H9 (cell line): ENCODE results near the gene SLC14A1. TPM values are rescaled to one million over a fixed set of nuclear protein-coding genes. Genes with fewer than 3 reads are reported as not detected.

ENCODE experiments used
- DNase-seq: peaks from one replicate; pipeline ENCODE4 v3.0.0-alpha.2; 2017
- H2AFZ ChIP-seq: one replicate; pipeline ENCODE4 v1.6.1; 2013; ENCODE audit warnings: mild to moderate bottlenecking, low read length, control low read depth, moderate library complexity
- H2AK5ac ChIP-seq: 2 replicates; pipeline ENCODE4 v1.6.1; 2013; ENCODE audit warnings: low read length, control low read depth, mixed read lengths; ENCODE audit not compliant: insufficient read length
- H2BK120ac ChIP-seq: one replicate; pipeline ENCODE4 v1.6.1; 2013; ENCODE audit warnings: low read depth, mild to moderate bottlenecking, low read length, control low read depth, inconsistent platforms; ENCODE audit not compliant: poor library complexity, severe bottlenecking
- H2BK12ac ChIP-seq: 2 replicates; pipeline ENCODE4 v1.6.1; 2013; ENCODE audit warnings: low read length, control low read depth, mixed read lengths, low read depth; ENCODE audit not compliant: insufficient read length
- H2BK15ac ChIP-seq: 2 replicates; pipeline ENCODE4 v1.6.1; 2013; ENCODE audit warnings: low read depth, low read length, control low read depth
- H2BK20ac ChIP-seq: one replicate; pipeline ENCODE4 v1.6.1; 2013; ENCODE audit warnings: low read depth, mild to moderate bottlenecking, low read length, control low read depth, inconsistent platforms; ENCODE audit not compliant: poor library complexity, severe bottlenecking
- H2BK5ac ChIP-seq: 2 replicates; pipeline ENCODE4 v1.6.1; 2013; ENCODE audit warnings: low read length, control low read depth, mixed read lengths; ENCODE audit not compliant: insufficient read length
- H3K14ac ChIP-seq: 2 replicates; pipeline ENCODE4 v1.6.1; 2013; ENCODE audit warnings: low read length, control low read depth; ENCODE audit not compliant: insufficient read depth
- H3K18ac ChIP-seq: 2 replicates; pipeline ENCODE4 v1.6.1; 2013; ENCODE audit warnings: low read depth, mild to moderate bottlenecking, mixed read lengths, low read length, control low read depth; ENCODE audit not compliant: insufficient read length
- H3K23ac ChIP-seq: 2 replicates; pipeline ENCODE4 v1.6.1; 2013; ENCODE audit warnings: low read length, control low read depth, mixed read lengths, low read depth; ENCODE audit not compliant: insufficient read length
- H3K23me2 ChIP-seq: 2 replicates; pipeline ENCODE4 v1.6.1; 2013; ENCODE audit warnings: low read depth, mild to moderate bottlenecking, mixed read lengths, low read length, control low read depth; ENCODE audit not compliant: insufficient read length, poor library complexity, severe bottlenecking
- H3K27ac ChIP-seq: 2 replicates; pipeline ENCODE4 v1.5.1; 2013; ENCODE audit warnings: low read length, control low read depth, mixed read lengths, low read depth; ENCODE audit not compliant: insufficient read length
- H3K27me3 ChIP-seq: 2 replicates; pipeline ENCODE4 v1.6.1; 2013; ENCODE audit warnings: low read length, control low read depth, inconsistent platforms; ENCODE audit not compliant: insufficient read depth
- H3K4ac ChIP-seq: 2 replicates; pipeline ENCODE4 v1.6.1; 2013; ENCODE audit warnings: low read depth, mild to moderate bottlenecking, control low read depth, inconsistent platforms, low read length, moderate library complexity
- H3K4me1 ChIP-seq: 2 replicates; pipeline ENCODE4 v1.6.1; 2013; ENCODE audit warnings: low read length, control low read depth, inconsistent platforms; ENCODE audit not compliant: insufficient read depth
- H3K4me2 ChIP-seq: 2 replicates; pipeline ENCODE4 v1.6.1; 2013; ENCODE audit warnings: low read length, control low read depth, mixed read lengths; ENCODE audit not compliant: insufficient read length, insufficient read depth
- H3K56ac ChIP-seq: 2 replicates; pipeline ENCODE4 v1.6.1; 2013; ENCODE audit warnings: low read depth, mild to moderate bottlenecking, mixed read lengths, low read length, control low read depth; ENCODE audit not compliant: insufficient read length
- H3K79me1 ChIP-seq: 2 replicates; pipeline ENCODE4 v1.6.1; 2013; ENCODE audit warnings: low read depth, mild to moderate bottlenecking, moderate library complexity, low read length, control low read depth, inconsistent platforms; ENCODE audit not compliant: insufficient read depth, poor library complexity, severe bottlenecking
- H3K79me2 ChIP-seq: 2 replicates; pipeline ENCODE4 v1.6.1; 2013; ENCODE audit warnings: low read length, control low read depth, inconsistent platforms; ENCODE audit not compliant: insufficient read depth
- H3K9ac ChIP-seq: 2 replicates; pipeline ENCODE4 v1.6.1; 2013; ENCODE audit warnings: low read length, control low read depth, mixed read lengths; ENCODE audit not compliant: insufficient read length; ENCODE audit errors: extremely low read depth
- H3K9me3 ChIP-seq: one replicate; pipeline ENCODE4 v1.6.1; 2013; ENCODE audit warnings: low read depth, low read length, inconsistent platforms; ENCODE audit not compliant: control insufficient read depth
- H3T11ph ChIP-seq: one replicate; pipeline ENCODE4 v1.6.1; 2013; ENCODE audit warnings: mild to moderate bottlenecking, low read length, control low read depth, inconsistent platforms
- H4K20me1 ChIP-seq: one replicate; pipeline ENCODE4 v1.6.1; 2013; ENCODE audit not compliant: control insufficient read depth, insufficient read length, insufficient read depth
- H4K5ac ChIP-seq: 2 replicates; pipeline ENCODE4 v1.6.1; 2013; ENCODE audit warnings: low read depth, mild to moderate bottlenecking, mixed read lengths, low read length, control low read depth; ENCODE audit not compliant: insufficient read length
- H4K8ac ChIP-seq: replicated peaks from 2 replicates; pipeline ENCODE4 v1.6.1; 2013; ENCODE audit warnings: low read length, control low read depth, mixed read lengths, low read depth; ENCODE audit not compliant: insufficient read length
- H4K91ac ChIP-seq: 2 replicates; pipeline ENCODE4 v1.6.1; 2013; ENCODE audit warnings: low read depth, mild to moderate bottlenecking, moderate library complexity, mixed read lengths, low read length, control low read depth; ENCODE audit not compliant: insufficient read length
- H3K27ac Mint-ChIP-seq, 3 experiments: 2 replicates in 2 of 3; 3 replicates in 1 of 3; pipeline ENCODE4 v1.8.0; 2020 to 2021; ENCODE audit warnings: mixed read lengths in 3 of 3, mild to moderate bottlenecking in 1 of 3, moderate library complexity in 1 of 3
- H3K27me3 Mint-ChIP-seq: 2 replicates; pipeline ENCODE4 v1.8.0; 2021; ENCODE audit warnings: low read depth, mild to moderate bottlenecking, moderate library complexity, mixed read lengths
- H3K36me3 Mint-ChIP-seq, 3 experiments: 2 replicates in 2 of 3; 3 replicates in 1 of 3; pipeline ENCODE4 v1.8.0; 2020 to 2021; ENCODE audit warnings: low read depth in 3 of 3, mixed read lengths in 3 of 3; ENCODE audit not compliant: insufficient read depth in 1 of 3
- H3K4me1 Mint-ChIP-seq, 2 experiments: 2 replicates each; pipeline ENCODE4 v1.8.0; 2020; ENCODE audit warnings: mixed read lengths in 2 of 2
- H3K4me3 Mint-ChIP-seq, 2 experiments: 2 replicates in 1 of 2; 3 replicates in 1 of 2; pipeline ENCODE4 v1.8.0; 2020 to 2021; ENCODE audit warnings: mild to moderate bottlenecking in 2 of 2, mixed read lengths in 2 of 2, moderate library complexity in 1 of 2
- H3K9me3 Mint-ChIP-seq, 2 experiments: 2 replicates in 1 of 2; 3 replicates in 1 of 2; pipeline ENCODE4 v1.8.0; 2020; ENCODE audit warnings: mild to moderate bottlenecking in 2 of 2, mixed read lengths in 2 of 2, moderate library complexity in 1 of 2
- CTCF ChIP-seq: fragments of 200-600 bp; sonication (generic); conservative IDR thresholded peaks from 3 replicates; pipeline ENCODE4 v1.8.0; 2021; ENCODE audit warnings: antibody characterized with exemption, mild to moderate bottlenecking
- WGBS: extraction: QIAGEN DNeasy Blood & Tissue Kit; methylation state at CpG from one replicate; pipeline ENCODE4 v1.1.7; 2013; ENCODE audit warnings: missing lambda C conversion rate, low lambda C conversion rate, mixed read lengths; ENCODE audit not compliant: insufficient read length; ENCODE audit errors: extremely low coverage; 5-methylcytosine and 5-hydroxymethylcytosine counted together
- total RNA-seq: library from RNA; stranded (reverse); gene quantifications from 2 replicates; pipeline ENCODE4 v1.2.1, GENCODE V29; 2021

Gene SLC14A1
- total RNA-seq, 1 experiment from 2014 or later = not detected

GRCh38 chr18:45741056-45741455 lies 17.1 kb downstream of the SLC14A1 start:
- Histone ChIP-seq H2AFZ (no peak overlapping the region), H3K27ac (no peak overlapping the region), H4K91ac (no peak overlapping the region), H2BK20ac (no peak overlapping the region), H2BK5ac (no peak overlapping the region), H3T11ph (no peak overlapping the region), H3K14ac (no peak overlapping the region), H3K56ac (no peak overlapping the region), H3K79me2 (no peaks in the 10 kb centered on the region), H2BK15ac (no peak overlapping the region), H3K4ac (no peak overlapping the region), H3K23ac (no peak overlapping the region), H2BK12ac (no peak overlapping the region), H4K8ac (no peak overlapping the region), H3K4me2 (no peak overlapping the region), H4K5ac (no peak overlapping the region), H2AK5ac (no peak overlapping the region), H3K27me3 (no peaks in the 10 kb centered on the region), H3K9me3 (no peaks in the 10 kb centered on the region), H3K23me2 (no peaks in the 10 kb centered on the region), H3K18ac (no peak overlapping the region), H3K79me1 (no peaks in the 10 kb centered on the region), H4K20me1 (no peaks in the 10 kb centered on the region), H3K4me1 (no peaks in the 10 kb centered on the region; the same call in 1 of the 2 replicates), H3K9ac (no peak overlapping the region), H2BK120ac (no peak overlapping the region)
- H3K36me3 Mint-ChIP-seq = no peaks in the 10 kb centered on the region
- no peak for DNase-seq
- peaks cover 35 to 38% of the 10 kb centered on the region in 2 experiments for H3K4me1 Mint-ChIP-seq
- no peaks in the 10 kb centered on the region; the same call in 1 of the 2 replicates for H3K27me3 Mint-ChIP-seq
- H3K27ac Mint-ChIP-seq = peak overlapping the region in 2 of 3 experiments; percentile 65 to 66; a peak in 3 of 7 replicates
- no peaks in the 10 kb centered on the region for H3K9me3 Mint-ChIP-seq
- H3K4me3 Mint-ChIP-seq = peak overlapping the region in 1 of 2 experiments; percentile 47; a peak in 1 of 5 replicates
- WGBS = no CpG with 5 or more reads among the region's 3 CpGs
- no peak for TF ChIP-seq CTCF
